ENCODE data around the gene SNED1. TPM values are rescaled to one million over a fixed set of nuclear protein-coding genes. Genes with fewer than 3 reads are reported as not detected.

The SNED1 gene
- polyA plus RNA-seq, 1 donor = 6.6 TPM

DNA sequence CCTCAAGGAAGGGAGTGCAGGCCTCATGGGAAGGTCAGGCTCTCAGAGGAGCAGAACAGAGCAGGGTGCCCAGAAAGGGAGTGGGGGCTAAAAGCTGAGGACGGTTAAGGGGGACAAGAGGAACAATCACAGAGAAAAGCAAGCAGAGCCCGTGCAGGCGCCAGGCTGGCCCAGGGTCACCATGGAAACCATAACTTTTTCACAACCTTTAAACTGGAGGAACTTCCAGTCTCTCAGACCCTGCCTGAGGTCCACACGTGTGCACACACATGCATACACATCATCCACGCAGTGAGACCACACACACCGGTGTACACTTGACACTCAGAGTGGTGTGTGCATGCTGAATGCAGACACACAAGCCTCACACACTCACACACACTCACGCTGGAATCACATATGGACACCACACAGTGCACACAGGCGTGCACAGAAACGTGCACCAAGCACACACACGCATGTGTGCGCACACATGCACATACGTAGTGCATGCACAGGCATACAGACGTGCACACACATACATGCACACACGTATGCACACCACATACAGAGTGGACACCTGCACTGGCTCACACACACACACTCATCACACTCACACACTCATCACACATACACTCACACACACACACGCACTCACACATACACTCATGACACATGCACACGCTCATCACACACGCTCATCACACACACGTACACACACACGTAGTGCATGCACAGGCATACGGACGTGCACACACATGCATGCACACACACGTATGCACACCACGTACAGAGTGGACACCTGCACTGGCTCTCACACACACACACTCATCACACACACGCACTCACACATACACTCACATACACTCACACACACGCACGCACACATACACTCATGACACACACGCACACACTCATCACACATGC is 37.2 kb upstream of the SNED1 start:
- Histone ChIP-seq H3K4me3 (ENCODE audit: low read length) (no peak overlapping the region), H3K4me1 (ENCODE audit: control insufficient read depth, insufficient read depth, low read length) (peaks cover 41% of the 10 kb centered on the region), H3K9me3 (ENCODE audit: control insufficient read depth, low read depth, low read length) (no peaks in the 10 kb centered on the region), H3K27me3 (ENCODE audit: control insufficient read depth, insufficient read depth, low read length) (no peaks in the 10 kb centered on the region), H3K36me3 (ENCODE audit: control insufficient read depth, insufficient read depth, low read length) (no peaks in the 10 kb centered on the region), H3K27ac (ENCODE audit: low read length) (no peak overlapping the region)
- DNase-seq = no peak
- WGBS (ENCODE audit: insufficient coverage, low lambda C conversion rate) = no CpG with 5 or more reads among the region's 27 CpGs

DNA sequence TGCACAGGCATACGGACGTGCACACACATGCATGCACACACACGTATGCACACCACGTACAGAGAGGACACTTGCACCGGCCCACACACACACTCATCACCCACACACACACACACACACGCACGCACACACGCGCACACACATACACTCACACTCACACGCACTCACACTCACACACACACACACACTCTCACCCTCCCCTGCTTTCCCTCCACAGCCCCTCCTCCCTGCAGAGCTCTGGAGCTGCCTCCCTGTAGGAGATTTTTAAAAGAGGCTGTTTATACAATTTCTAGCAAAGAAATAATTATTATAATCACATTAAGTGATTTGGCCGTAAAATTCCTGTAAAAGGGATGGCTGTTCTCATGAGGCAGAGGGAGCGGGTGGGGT is 36.5 kb upstream of the SNED1 start:
- no peaks in the 10 kb centered on the region for H3K27me3 ChIP-seq (ENCODE audit: control insufficient read depth, insufficient read depth, low read length)
- H3K4me3 ChIP-seq (ENCODE audit: low read length) = no peak overlapping the region
- no CpG with 5 or more reads among the region's 12 CpGs for WGBS (ENCODE audit: insufficient coverage, low lambda C conversion rate)
- H3K4me1 ChIP-seq (ENCODE audit: control insufficient read depth, insufficient read depth, low read length) = peaks cover 45% of the 10 kb centered on the region
- no peaks in the 10 kb centered on the region for H3K36me3 ChIP-seq (ENCODE audit: control insufficient read depth, insufficient read depth, low read length)
- H3K27ac ChIP-seq (ENCODE audit: low read length) = no peak overlapping the region
- peak in 1 of 2 donors; percentile 31 for DNase-seq
- no peaks in the 10 kb centered on the region for H3K9me3 ChIP-seq (ENCODE audit: control insufficient read depth, low read depth, low read length)

DNA sequence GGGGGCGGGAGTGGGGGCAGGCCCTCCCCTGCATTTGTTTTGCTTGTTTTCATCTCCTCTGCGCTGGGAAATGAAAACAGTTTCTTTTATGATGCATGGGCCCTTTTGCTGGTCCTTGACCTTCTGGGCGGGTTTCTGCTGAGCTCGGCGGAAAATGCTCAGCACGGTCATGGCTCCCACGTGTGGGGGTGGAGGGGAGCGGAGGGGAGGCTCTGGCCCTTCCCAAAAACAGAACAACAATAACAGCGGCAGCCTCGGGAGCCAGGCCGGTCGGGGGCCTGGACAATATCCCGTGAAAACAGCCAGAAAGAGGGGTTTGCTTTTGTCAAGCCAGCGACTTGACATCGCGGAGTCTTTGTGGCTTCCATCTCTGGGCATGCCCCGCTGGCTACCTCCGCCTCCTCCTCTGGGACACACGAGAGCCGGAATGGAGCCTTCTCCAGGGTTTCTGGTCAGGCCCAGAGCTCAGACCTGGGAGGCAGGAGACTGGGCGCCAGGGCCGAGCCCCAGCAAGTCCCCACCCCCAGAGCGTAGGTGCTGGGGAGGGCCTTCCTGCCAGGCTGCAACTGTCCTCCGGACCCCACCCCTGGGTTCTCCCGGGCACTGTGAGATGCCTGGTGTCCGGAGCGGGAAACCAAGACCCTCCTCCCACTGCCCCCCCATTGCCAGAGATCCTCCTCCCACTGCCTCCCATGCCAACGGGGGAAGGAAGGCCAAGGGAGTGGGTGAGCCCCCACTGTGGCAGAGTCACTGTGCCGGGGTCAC is 35.9 kb upstream of the SNED1 start:
- Histone ChIP-seq H3K27ac (ENCODE audit: low read length) (peak overlapping the region; percentile 66), H3K4me3 (ENCODE audit: low read length) (no peak overlapping the region), H3K27me3 (ENCODE audit: control insufficient read depth, insufficient read depth, low read length) (no peaks in the 10 kb centered on the region), H3K9me3 (ENCODE audit: control insufficient read depth, low read depth, low read length) (no peaks in the 10 kb centered on the region), H3K4me1 (ENCODE audit: control insufficient read depth, insufficient read depth, low read length) (peaks cover 45% of the 10 kb centered on the region), H3K36me3 (ENCODE audit: control insufficient read depth, insufficient read depth, low read length) (no peaks in the 10 kb centered on the region)
- DNase-seq = peak; percentile 64 to 73
- no CpG with 5 or more reads among the region's 29 CpGs for WGBS (ENCODE audit: insufficient coverage, low lambda C conversion rate)

DNA sequence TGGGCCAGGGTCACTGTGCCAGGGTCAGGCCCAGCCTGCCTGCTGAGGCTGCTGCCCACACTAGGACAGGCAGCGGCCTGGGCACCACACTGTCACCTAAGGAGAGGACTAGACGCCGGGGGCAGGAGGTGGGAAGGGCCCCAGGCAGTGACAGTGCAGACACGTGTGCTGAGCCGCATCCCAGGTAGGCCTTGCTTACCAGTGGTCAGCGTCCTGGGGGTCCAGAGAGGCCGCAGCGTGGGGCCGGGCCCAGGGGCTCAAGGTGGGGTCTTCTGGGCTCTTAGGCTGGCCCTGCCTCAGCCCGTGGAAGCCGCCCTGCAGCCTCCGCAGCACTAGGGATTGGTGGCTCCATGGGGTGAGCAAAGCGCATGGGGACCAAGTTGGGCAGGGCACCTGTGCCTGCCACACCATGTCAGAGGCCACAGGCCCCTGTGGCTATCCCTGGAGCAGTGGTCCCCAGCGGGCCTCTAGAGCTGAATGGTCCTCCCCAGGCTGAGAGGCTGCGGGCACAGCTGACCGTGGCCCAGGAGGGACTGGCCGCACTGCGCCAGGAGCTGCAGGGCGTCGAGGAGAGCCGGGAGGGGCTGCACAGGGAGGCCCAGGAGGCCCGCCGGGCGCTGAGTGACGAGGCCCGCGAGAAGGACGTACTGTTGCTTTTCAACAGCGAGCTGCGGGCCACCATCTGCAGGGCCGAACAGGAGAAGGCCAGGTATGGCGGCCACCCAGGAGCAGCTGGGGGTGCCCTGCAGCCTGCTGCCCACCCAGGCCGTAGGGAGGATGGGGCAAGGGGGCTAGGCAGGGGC is 35.2 kb upstream of the SNED1 start:
- Histone ChIP-seq H3K9me3 (ENCODE audit: control insufficient read depth, low read depth, low read length) (no peaks in the 10 kb centered on the region), H3K4me1 (ENCODE audit: control insufficient read depth, insufficient read depth, low read length) (peaks cover 45% of the 10 kb centered on the region), H3K27ac (ENCODE audit: low read length) (peak overlapping the region; percentile 66), H3K4me3 (ENCODE audit: low read length) (no peak overlapping the region), H3K36me3 (ENCODE audit: control insufficient read depth, insufficient read depth, low read length) (no peaks in the 10 kb centered on the region), H3K27me3 (ENCODE audit: control insufficient read depth, insufficient read depth, low read length) (no peaks in the 10 kb centered on the region)
- no CpG with 5 or more reads among the region's 33 CpGs for WGBS (ENCODE audit: insufficient coverage, low lambda C conversion rate)
- DNase-seq = no peak

DNA sequence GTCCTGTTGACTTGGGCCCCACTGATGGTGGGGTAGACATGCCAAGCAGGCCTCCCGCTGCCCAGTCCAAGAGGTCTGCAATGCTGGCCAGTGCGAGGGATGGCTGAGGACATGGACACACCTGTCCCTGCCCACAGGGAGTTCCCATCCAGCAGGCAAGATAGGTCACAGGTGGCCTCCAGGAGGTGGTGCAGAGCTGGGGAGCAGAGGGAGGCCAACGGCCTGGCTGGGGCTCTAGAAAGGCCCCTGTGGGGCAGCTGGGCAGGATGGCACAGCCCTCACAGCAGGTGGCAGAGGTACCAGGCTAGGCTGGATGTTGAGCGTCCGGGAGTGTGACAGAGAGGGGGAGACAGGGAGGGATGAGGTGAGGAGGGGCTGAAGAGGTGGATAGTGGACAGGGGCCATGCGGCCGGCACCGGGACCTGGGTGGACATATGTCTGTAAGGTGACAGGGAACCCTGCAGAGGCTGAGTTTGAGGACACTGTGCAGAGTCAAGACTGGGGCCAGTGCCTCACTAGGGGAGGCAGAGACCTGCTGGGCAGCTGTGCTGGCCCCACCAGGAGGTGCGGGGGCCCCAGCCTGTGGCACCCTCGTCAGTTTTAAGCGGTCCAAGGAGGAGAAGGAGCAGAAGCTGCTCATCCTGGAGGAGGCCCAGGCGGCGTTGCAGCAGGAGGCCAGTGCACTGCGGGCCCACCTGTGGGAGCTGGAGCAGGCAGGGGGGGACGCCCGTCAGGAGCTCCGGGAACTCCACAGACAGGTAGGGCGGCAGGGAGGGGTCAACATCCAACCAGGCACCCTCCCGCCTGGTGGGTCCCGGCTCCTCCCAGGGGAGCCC is 34.3 kb upstream of the SNED1 start:
- peaks cover 42% of the 10 kb centered on the region for H3K4me1 ChIP-seq (ENCODE audit: control insufficient read depth, insufficient read depth, low read length)
- H3K9me3 ChIP-seq (ENCODE audit: control insufficient read depth, low read depth, low read length) = no peaks in the 10 kb centered on the region
- H3K36me3 ChIP-seq (ENCODE audit: control insufficient read depth, insufficient read depth, low read length) = no peaks in the 10 kb centered on the region
- no CpG with 5 or more reads among the region's 20 CpGs for WGBS (ENCODE audit: insufficient coverage, low lambda C conversion rate)
- H3K27me3 ChIP-seq (ENCODE audit: control insufficient read depth, insufficient read depth, low read length) = no peaks in the 10 kb centered on the region
- no peak overlapping the region for H3K27ac ChIP-seq (ENCODE audit: low read length)
- H3K4me3 ChIP-seq (ENCODE audit: low read length) = no peak overlapping the region
- no peak for DNase-seq

DNA sequence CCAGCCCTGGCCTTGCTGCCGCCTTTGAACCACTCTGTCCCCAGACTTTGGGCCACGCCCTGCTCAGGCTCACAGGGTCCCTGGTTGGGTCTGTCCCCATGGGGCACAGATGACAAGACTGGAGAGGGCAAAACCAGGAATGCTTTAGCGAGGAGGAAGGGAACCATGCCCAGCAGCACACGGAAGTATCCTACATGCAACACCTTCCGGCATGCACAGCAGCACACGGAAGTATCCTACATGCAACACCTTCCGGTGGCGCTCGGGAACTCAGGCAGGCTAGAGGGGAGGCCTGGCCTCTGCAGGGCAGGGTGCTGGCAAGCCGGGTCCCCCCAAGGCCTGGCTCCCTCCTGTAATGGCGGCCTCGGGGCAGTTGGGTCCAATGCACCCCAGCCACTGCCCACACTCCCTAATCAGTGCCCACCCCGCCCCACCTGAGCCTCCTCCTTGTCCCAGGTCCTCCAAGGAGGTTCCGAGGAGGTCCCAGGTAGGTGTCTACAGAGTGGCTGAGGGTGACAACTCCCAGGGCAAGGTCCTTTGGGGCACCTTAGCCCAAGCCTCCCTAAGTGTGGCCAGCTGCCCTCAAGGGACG is 33.6 kb upstream of the SNED1 start:
- H3K36me3 ChIP-seq (ENCODE audit: control insufficient read depth, insufficient read depth, low read length) = no peaks in the 10 kb centered on the region
- WGBS (ENCODE audit: insufficient coverage, low lambda C conversion rate) = no CpG with 5 or more reads among the region's 15 CpGs
- no peak overlapping the region for H3K27ac ChIP-seq (ENCODE audit: low read length)
- H3K4me1 ChIP-seq (ENCODE audit: control insufficient read depth, insufficient read depth, low read length) = peaks cover 35% of the 10 kb centered on the region
- H3K9me3 ChIP-seq (ENCODE audit: control insufficient read depth, low read depth, low read length) = no peaks in the 10 kb centered on the region
- no peaks in the 10 kb centered on the region for H3K27me3 ChIP-seq (ENCODE audit: control insufficient read depth, insufficient read depth, low read length)
- no peak overlapping the region for H3K4me3 ChIP-seq (ENCODE audit: low read length)
- no peak for DNase-seq

DNA sequence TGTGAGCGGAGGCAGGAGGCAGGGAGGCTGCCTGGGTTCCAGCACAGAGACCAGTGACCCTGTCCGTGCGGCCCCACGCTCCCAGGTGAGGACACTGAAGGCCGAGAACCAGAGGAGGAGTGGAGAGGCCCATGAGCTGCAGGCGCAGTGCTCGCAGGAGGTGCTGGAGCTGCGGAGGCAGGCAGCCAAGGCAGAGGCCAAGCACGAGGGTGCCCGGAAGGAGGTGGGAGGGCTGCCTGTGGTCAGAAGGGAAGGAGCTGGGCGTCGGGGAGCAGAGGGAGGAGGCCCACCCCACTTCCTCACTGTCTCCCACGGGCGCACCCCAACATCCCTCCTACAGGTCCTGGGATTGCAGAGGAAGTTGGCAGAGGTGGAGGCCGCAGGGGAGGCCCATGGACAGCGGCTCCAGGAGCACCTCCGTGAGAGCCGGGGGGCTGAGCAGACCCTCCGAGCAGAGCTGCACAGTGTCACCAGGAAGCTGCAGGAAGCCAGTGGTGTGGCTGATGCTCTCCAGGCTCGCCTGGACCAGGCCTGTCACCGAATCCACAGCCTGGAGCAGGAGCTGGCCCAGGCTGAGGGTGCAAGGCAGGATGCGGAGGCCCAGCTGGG is 33.0 kb upstream of the SNED1 start:
- no peak overlapping the region for H3K4me3 ChIP-seq (ENCODE audit: low read length)
- no peak overlapping the region for H3K27ac ChIP-seq (ENCODE audit: low read length)
- no peaks in the 10 kb centered on the region for H3K27me3 ChIP-seq (ENCODE audit: control insufficient read depth, insufficient read depth, low read length)
- H3K9me3 ChIP-seq (ENCODE audit: control insufficient read depth, low read depth, low read length) = no peaks in the 10 kb centered on the region
- H3K36me3 ChIP-seq (ENCODE audit: control insufficient read depth, insufficient read depth, low read length) = no peaks in the 10 kb centered on the region
- WGBS (ENCODE audit: insufficient coverage, low lambda C conversion rate) = no CpG with 5 or more reads among the region's 22 CpGs
- no peak for DNase-seq
- peaks cover 29% of the 10 kb centered on the region for H3K4me1 ChIP-seq (ENCODE audit: control insufficient read depth, insufficient read depth, low read length)

DNA sequence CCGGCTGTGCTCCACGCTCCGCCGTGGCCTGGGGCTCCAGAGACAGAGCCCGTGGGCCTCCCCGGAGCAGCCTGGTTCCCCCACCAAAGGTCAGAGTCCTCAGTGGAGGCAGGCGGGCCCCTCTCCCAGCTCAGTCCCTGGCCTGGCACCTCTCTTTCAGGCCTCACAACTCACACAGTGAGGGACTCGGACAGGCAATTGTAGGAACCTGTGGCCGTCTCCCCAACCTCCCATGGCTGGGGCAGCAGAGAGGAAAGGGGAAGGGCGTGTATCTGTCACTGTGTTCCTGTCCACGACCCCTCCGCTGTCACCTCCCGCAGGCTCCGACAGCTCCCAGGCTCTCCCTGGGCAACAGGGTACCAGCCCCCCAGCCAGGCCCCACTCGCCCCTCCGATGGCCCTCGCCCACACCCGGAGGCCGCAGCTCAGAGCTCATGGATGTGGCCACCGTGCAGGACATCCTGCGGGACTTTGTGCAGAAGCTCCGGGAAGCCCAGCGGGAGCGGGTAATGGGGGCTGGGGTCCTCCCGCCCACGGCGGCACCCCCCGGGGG is 32.4 kb upstream of the SNED1 start:
- Histone ChIP-seq H3K4me3 (ENCODE audit: low read length) (no peak overlapping the region), H3K27ac (ENCODE audit: low read length) (no peak overlapping the region), H3K27me3 (ENCODE audit: control insufficient read depth, insufficient read depth, low read length) (no peaks in the 10 kb centered on the region), H3K4me1 (ENCODE audit: control insufficient read depth, insufficient read depth, low read length) (peaks cover 25% of the 10 kb centered on the region), H3K9me3 (ENCODE audit: control insufficient read depth, low read depth, low read length) (no peaks in the 10 kb centered on the region), H3K36me3 (ENCODE audit: control insufficient read depth, insufficient read depth, low read length) (no peaks in the 10 kb centered on the region)
- DNase-seq = no peak
- no CpG with 5 or more reads among the region's 28 CpGs for WGBS (ENCODE audit: insufficient coverage, low lambda C conversion rate)

DNA sequence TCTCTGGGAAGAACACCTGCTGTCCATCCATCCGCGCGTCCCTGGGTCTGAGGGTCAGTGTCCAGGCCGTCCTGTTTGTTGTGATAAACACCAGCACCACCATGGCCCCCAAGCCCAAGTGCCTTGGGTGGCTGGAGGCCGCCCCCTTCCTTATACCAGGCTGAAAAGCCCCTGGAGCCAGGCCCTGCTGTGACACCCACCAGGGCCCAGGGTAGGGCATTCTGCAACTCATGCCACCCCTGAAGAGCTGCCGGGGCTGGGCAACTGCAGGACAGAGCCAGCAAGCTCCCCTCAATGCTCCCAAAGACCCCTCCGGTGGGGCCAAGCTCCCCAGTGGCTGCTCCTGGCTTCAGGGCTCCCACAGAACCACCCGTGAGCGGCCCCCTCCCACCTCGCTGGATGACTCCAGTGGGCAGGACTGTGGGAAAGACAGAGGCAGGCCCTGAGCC is 31.9 kb upstream of the SNED1 start:
- DNase-seq = no peak

More for the DNA sequence above, 31.9 kb upstream of the SNED1 start:
- Histone ChIP-seq H3K36me3 (ENCODE audit: control insufficient read depth, insufficient read depth, low read length) (no peaks in the 10 kb centered on the region), H3K27me3 (ENCODE audit: control insufficient read depth, insufficient read depth, low read length) (no peaks in the 10 kb centered on the region), H3K4me3 (ENCODE audit: low read length) (no peak overlapping the region), H3K4me1 (ENCODE audit: control insufficient read depth, insufficient read depth, low read length) (peaks cover 20% of the 10 kb centered on the region), H3K9me3 (ENCODE audit: control insufficient read depth, low read depth, low read length) (no peaks in the 10 kb centered on the region), H3K27ac (ENCODE audit: low read length) (no peak overlapping the region)
- no CpG with 5 or more reads among the region's 10 CpGs for WGBS (ENCODE audit: insufficient coverage, low lambda C conversion rate)

Data from large intestine (tissue), 3 donors.